ENCODE results near the gene SERINC4. TPM values are rescaled to one million over a fixed set of nuclear protein-coding genes. Genes with fewer than 3 reads are reported as not detected.

SERINC4 gene
- total and polyA plus RNA-seq, 9 of the 15 experiments (the other 6 are each of a cell fraction or from before 2014, with no cell fraction given): 0.14 to 0.86 (median 0.18) TPM; not detected in 2

DNA sequence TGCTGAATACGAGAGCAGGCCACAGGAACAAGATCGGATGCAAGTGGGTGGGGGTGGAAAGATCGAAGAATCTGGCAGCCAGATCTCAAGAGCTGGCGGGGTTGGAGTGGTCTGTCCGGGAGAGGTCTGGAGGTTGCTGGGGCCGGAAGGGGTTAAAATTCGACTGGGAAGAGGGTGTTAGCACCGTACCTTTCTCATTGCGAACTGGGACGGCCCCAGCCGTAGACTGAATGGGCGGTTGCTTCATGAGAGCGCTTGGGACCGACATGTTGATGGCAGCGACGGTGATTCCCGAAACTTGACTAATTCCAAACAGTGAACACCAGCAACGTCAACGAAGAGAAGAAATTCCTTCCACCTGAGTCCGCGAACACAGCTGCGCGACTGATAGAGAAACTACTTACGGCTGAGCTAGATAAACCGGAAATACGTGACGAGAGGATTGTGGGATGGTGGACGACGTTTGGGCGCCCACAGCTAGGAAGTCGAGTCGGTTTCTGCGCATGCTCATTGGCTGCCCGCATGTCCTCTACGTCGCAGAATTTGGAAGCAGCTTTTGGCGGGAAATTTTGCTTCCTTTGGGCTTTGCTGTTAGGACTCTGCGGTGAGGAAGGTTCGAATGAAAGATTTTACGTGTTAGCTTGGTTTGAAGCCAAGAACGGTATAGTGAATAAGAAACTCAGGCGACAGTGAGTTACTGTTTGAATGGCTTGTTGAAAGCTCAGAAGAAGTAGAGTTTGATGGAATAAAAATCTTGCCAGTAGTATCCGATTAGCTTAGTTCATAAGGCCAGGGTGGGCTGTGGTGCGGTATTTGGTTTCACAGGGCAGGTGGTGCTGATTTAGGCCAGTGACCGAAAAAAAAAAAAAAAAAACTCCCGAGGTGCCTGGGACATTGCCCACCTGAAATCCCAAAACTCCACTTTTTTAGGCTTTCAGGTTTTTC is 24.6 kb upstream of the SERINC4 start, which contains the start of gene MFAP1 (continued):
- TF ChIP-seq SMARCA5 (IDR thresholded peaks at IDR 0.05) (peak; percentile 27; the same call in 1 of the 2 replicates), TRIM24 (IDR thresholded peaks at IDR 0.05) (peak in 1 of 2 experiments; percentile 30; a peak in 1 of 4 replicates), ZNF431 (CRISPR knock-in tag; IDR thresholded peaks at IDR 0.05) (peak; percentile 57; the same call in 1 of the 2 replicates), SLC30A9 (CRISPR knock-in tag; IDR thresholded peaks at IDR 0.05) (no peak), GATAD2B (IDR thresholded peaks at IDR 0.05; ENCODE audit: borderline replicate concordance) (peak; percentile 27; the same call in 1 of the 2 replicates), NFYB (IDR thresholded peaks at IDR 0.05; ENCODE audit: extremely low read depth, insufficient read length) (peak; percentile 16), KAT2B (IDR thresholded peaks at IDR 0.05; ENCODE audit: low read depth, low read length) (no peak), NR2C2 (CRISPR knock-in tag; IDR thresholded peaks at IDR 0.05) (peak; percentile 48; the same call in 1 of the 2 replicates), NR2C2 (tag; IDR thresholded peaks at IDR 0.05) (peak; percentile 66), ADNP (tag; IDR thresholded peaks at IDR 0.05) (no peak), ZSCAN32 (CRISPR knock-in tag; IDR thresholded peaks at IDR 0.05) (no peak), EP300 (IDR thresholded peaks at IDR 0.05; ENCODE audit: low read length) (peak; percentile 17; the same call in 1 of the 2 replicates), HNRNPL (IDR thresholded peaks at IDR 0.05; ENCODE audit: low read depth, low read length) (no peak), ZNF436 (CRISPR knock-in tag; IDR thresholded peaks at IDR 0.05) (no peak), POLR2A (conservative IDR thresholded peaks at IDR 0.05) (peak; percentile 97), POLR2AphosphoS2 (IDR thresholded peaks at IDR 0.05; ENCODE audit: low read length) (peak; percentile 56; the same call in 1 of the 2 replicates), FOXK1 (CRISPR knock-in tag; IDR thresholded peaks at IDR 0.05; ENCODE audit: borderline replicate concordance) (no peak)
- TF ChIP-seq, protein P1, sequence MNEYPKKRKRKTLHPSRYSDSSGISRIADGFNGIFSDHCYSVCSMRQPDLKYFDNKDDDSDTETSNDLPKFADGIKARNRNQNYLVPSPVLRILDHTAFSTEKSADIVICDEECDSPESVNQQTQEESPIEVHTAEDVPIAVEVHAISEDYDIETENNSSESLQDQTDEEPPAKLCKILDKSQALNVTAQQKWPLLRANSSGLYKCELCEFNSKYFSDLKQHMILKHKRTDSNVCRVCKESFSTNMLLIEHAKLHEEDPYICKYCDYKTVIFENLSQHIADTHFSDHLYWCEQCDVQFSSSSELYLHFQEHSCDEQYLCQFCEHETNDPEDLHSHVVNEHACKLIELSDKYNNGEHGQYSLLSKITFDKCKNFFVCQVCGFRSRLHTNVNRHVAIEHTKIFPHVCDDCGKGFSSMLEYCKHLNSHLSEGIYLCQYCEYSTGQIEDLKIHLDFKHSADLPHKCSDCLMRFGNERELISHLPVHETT (CRISPR knock-in tag; conservative IDR thresholded peaks at IDR 0.05 in 1 of 2, IDR thresholded peaks at IDR 0.05 in 1 of 2): peak in 1 of 2 experiments; percentile 68; a peak in 2 of 4 replicates
- TF ChIP-seq, protein P2, sequence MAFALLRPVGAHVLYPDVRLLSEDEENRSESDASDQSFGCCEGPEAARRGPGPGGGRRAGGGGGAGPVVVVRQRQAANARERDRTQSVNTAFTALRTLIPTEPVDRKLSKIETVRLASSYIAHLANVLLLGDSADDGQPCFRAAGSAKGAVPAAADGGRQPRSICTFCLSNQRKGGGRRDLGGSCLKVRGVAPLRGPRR (CRISPR knock-in tag; IDR thresholded peaks at IDR 0.05): no peak
- TF ChIP-seq, protein P3, sequence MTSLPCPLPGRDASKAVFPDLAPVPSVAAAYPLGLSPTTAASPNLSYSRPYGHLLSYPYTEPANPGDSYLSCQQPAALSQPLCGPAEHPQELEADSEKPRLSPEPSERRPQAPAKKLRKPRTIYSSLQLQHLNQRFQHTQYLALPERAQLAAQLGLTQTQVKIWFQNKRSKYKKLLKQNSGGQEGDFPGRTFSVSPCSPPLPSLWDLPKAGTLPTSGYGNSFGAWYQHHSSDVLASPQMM (CRISPR knock-in tag; IDR thresholded peaks at IDR 0.05): no peak
- TF ChIP-seq, protein P4, sequence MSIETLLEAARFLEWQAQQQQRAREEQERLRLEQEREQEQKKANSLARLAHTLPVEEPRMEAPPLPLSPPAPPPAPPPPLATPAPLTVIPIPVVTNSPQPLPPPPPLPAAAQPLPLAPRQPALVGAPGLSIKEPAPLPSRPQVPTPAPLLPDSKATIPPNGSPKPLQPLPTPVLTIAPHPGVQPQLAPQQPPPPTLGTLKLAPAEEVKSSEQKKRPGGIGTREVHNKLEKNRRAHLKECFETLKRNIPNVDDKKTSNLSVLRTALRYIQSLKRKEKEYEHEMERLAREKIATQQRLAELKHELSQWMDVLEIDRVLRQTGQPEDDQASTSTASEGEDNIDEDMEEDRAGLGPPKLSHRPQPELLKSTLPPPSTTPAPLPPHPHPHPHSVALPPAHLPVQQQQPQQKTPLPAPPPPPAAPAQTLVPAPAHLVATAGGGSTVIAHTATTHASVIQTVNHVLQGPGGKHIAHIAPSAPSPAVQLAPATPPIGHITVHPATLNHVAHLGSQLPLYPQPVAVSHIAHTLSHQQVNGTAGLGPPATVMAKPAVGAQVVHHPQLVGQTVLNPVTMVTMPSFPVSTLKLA (conservative IDR thresholded peaks at IDR 0.05): peak; percentile 76 to 81
